Activated T-cell treated with anti-CD3 and anti-CD28 coated beads for 48 hours (primary cell): ENCODE results near the gene ARHGEF4.
A peak's percentile ranks its signal among the peaks of the same experiment; 100 is the strongest.

ENCODE experiments used
- DNase-seq: peaks from one replicate; pipeline ENCODE4 v3.0.0-alpha.2; 2020; ENCODE audit warnings: low read depth

ARHGEF4 gene

GRCh38 chr2:130918393-130918792 lies 81.7 kb downstream of the ARHGEF4 start:
- no peak for DNase-seq

- DNase-seq: peak; percentile 31
Observed at GRCh38 chr2:130920415-130921163, 83.9 kb downstream of the ARHGEF4 start.

GRCh38 chr2:130921164-130921476 lies 84.4 kb downstream of the ARHGEF4 start:
- no peak for DNase-seq

- DNase-seq: no peak
Observed at GRCh38 chr2:130922417-130922816, 85.7 kb downstream of the ARHGEF4 start.

GRCh38 chr2:130928385-130928784 lies 91.7 kb downstream of the ARHGEF4 start:
- no peak for DNase-seq

GRCh38 chr2:130930740-130931659 lies 94.3 kb downstream of the ARHGEF4 start:
- no peak for DNase-seq

GRCh38 chr2:130933501-130933900 lies 96.8 kb downstream of the ARHGEF4 start:
- DNase-seq: no peak

- no peak for DNase-seq
Observed at GRCh38 chr2:130936451-130936850, 99.7 kb downstream of the ARHGEF4 start.

GRCh38 chr2:130947967-130948366 lies 111.3 kb downstream of the ARHGEF4 start:
- DNase-seq: no peak

GRCh38 chr2:130949954-130950353 lies 113.2 kb downstream of the ARHGEF4 start:
- DNase-seq: no peak

- no peak for DNase-seq
Observed at GRCh38 chr2:130951018-130951417, 114.3 kb downstream of the ARHGEF4 start.

GRCh38 chr2:130954873-130955272 lies 118.2 kb downstream of the ARHGEF4 start:
- no peak for DNase-seq

- DNase-seq: no peak
Observed at GRCh38 chr2:130957915-130958314, 121.2 kb downstream of the ARHGEF4 start.

- DNase-seq: no peak
Observed at GRCh38 chr2:130963196-130963848, 126.6 kb downstream of the ARHGEF4 start.

GRCh38 chr2:130963849-130964793 lies 127.4 kb downstream of the ARHGEF4 start:
- peak; percentile 14 for DNase-seq

GRCh38 chr2:130964931-130965330 lies 128.2 kb downstream of the ARHGEF4 start:
- no peak for DNase-seq

GRCh38 chr2:130966149-130966774 lies 129.5 kb downstream of the ARHGEF4 start:
- no peak for DNase-seq

GRCh38 chr2:130966775-130967490 lies 130.2 kb downstream of the ARHGEF4 start:
- no peak for DNase-seq

- DNase-seq: no peak
Observed at GRCh38 chr2:130972410-130972809, 135.7 kb downstream of the ARHGEF4 start.

- DNase-seq: no peak
Observed at GRCh38 chr2:130975729-130976128, 139.0 kb downstream of the ARHGEF4 start.
